GM12874 (cell line): ENCODE measurements around the gene CLMP.
A peak's percentile ranks its signal among the peaks of the same experiment; 100 is the strongest.

Experiments used
- TF ChIP-seq, protein P1 (sequence below): IDR thresholded peaks from 2 replicates; pipeline ENCODE4 v1.5.1; 2011; ENCODE audit warnings: low read depth, mild to moderate bottlenecking, control low read depth, low read length, moderate library complexity; ENCODE audit not compliant: insufficient read depth

Gene CLMP

DNA sequence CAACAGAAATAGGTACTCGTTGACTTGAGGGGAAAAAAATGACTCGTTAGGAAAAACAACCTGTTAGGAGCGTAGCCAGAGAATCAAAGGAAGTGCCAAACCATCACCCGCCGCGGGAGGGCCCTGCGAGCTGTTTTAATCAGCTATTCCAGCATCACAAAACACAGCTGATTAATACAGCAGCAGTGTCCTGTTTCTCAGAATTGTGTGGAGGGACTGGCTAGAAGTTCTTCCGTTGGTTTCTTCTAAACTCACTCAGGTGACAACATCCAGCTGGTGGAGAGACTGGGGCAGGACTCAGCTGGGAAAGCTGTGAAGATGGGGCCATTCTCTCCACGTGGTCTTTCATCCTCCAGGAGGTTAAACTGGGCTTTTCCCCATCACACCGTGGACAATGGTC, 161.2 kb downstream of the CLMP start:
- TF ChIP-seq, protein P1, sequence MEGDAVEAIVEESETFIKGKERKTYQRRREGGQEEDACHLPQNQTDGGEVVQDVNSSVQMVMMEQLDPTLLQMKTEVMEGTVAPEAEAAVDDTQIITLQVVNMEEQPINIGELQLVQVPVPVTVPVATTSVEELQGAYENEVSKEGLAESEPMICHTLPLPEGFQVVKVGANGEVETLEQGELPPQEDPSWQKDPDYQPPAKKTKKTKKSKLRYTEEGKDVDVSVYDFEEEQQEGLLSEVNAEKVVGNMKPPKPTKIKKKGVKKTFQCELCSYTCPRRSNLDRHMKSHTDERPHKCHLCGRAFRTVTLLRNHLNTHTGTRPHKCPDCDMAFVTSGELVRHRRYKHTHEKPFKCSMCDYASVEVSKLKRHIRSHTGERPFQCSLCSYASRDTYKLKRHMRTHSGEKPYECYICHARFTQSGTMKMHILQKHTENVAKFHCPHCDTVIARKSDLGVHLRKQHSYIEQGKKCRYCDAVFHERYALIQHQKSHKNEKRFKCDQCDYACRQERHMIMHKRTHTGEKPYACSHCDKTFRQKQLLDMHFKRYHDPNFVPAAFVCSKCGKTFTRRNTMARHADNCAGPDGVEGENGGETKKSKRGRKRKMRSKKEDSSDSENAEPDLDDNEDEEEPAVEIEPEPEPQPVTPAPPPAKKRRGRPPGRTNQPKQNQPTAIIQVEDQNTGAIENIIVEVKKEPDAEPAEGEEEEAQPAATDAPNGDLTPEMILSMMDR = no peak

DNA sequence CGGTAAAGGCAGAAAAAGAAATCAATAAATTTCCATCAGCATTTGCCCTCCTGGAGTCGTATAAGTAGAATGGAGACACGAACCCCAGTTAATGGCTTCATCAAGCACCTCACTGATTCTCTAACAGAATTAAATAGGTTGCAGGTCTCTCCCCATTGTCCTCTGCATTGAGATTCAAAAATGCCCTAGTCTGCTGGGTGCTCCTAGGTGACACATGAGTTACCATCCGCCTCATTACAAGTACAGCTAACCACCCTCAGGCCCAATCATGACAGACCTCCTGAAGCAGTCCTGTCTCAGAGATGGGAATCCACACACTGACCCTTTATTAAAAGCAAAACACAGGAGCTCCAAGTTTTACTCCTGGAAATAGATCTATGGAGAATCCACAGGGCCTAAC, 164.5 kb downstream of the CLMP start:
- TF ChIP-seq, protein P1 = no peak

DNA sequence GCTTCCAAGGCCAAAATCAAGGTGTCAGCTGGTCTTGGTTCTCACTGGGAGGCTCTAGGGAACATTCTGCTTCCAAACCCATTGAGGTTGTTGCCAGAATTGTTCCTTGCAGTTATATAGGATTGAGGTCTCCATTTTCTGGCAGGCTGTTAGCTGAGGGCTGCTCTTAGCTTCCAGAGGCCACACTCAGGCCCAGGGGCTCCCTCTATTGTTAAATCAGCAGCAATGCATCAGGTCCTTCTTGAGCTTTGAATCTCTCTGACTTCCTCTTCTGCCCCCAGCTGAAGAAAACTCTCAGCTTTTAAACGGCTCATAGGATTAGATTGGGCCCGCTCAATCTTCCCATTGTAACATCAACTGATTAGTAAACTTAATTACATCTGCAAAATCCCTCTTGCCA, 174.1 kb downstream of the CLMP start:
- TF ChIP-seq, protein P1 = peak; percentile 64
